ENCODE measurements around the gene POMT2.

- TF ChIP-seq CHD2 (IDR thresholded peaks at IDR 0.05; ENCODE audit: low read length, partially characterized antibody) (no peak), CTCF (IDR thresholded peaks at IDR 0.05) (no peak), IRF3 (IDR thresholded peaks at IDR 0.05; ENCODE audit: low read depth, low read length) (no peak), REST (IDR thresholded peaks at IDR 0.05; ENCODE audit: low read depth, low read length) (no peak), TCF12 (IDR thresholded peaks at IDR 0.05) (no peak), USF2 (IDR thresholded peaks at IDR 0.05; ENCODE audit: borderline replicate concordance, low read depth, low read length) (no peak)
Measured at GRCh38 chr14:77272261-77272660, 48.4 kb downstream of the POMT2 start.

All from SK-N-SH (cell line).